Activated T-helper 1 cell treated with anti-CD3 and anti-CD28 coated beads, Interleukin-12 subunit alpha, Interleukin-12 subunit beta, Interleukin-2, Interleukin-4 antibody, amounts not matched to agents 30 ng/mL and 10 ng/mL and 1 ng/mL, durations not matched to agents 14 hours and 24 hours and 36 hours (primary cell): ENCODE results near the gene KLF18. TPM values are rescaled to one million over a fixed set of nuclear protein-coding genes. Genes with fewer than 3 reads are reported as not detected.

Experiments
- DNase-seq: peaks from one replicate; pipeline ENCODE4 v3.0.0; 2021; ENCODE audit warnings: low spot score
- H3K27ac Mint-ChIP-seq: one replicate; pipeline ENCODE4 v1.8.0; 2021; ENCODE audit warnings: mild to moderate bottlenecking, mixed read lengths
- H3K27me3 Mint-ChIP-seq: one replicate; pipeline ENCODE4 v1.8.0; 2022; ENCODE audit warnings: mild to moderate bottlenecking, moderate library complexity, mixed read lengths; ENCODE audit not compliant: insufficient read depth
- H3K36me3 Mint-ChIP-seq: one replicate; pipeline ENCODE4 v1.8.0; 2021; ENCODE audit warnings: low read depth, mixed read lengths
- H3K4me1 Mint-ChIP-seq: one replicate; pipeline ENCODE4 v1.8.0; 2021; ENCODE audit warnings: low read depth, mixed read lengths
- H3K4me3 Mint-ChIP-seq: one replicate; pipeline ENCODE4 v1.8.0; 2021; ENCODE audit warnings: mild to moderate bottlenecking, moderate library complexity, mixed read lengths
- H3K9me3 Mint-ChIP-seq: one replicate; pipeline ENCODE4 v1.8.0; 2021; ENCODE audit warnings: mixed read lengths
- intact Hi-C: fragments of 100-400 bp; cut with micrococcal nuclease; formaldehyde crosslinking; loops from one replicate; pipeline ENCODE4 v1.15.1; 2024
- total RNA-seq: library from RNA; stranded (reverse); gene quantifications from 2 replicates; pipeline ENCODE4 v1.2.3, GENCODE V29; 2022

The KLF18 gene
- total RNA-seq = not detected in 2 replicates

DNA sequence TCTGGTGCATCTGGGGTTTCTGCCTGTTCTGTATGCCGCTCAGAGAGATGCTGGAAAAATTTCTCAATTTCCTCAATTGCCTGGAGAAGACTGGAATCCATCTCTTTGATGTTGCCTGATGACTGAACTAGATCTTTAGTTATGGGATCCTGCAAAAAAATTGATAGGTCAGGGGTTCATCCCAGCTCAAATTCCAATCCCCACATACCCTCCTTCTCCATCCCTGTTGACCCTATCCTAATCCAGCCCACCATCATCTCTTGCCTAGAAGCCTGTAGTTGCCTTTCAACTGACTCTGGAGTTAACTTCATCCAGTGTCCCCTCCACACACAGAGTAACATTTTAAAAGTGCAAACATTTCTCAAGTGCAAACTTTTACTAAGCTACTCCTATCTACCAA is at the start of gene KLF18:
Gene KLF18, minus strand, starts transcription at position 101 of the 400 bp plus-strand sequence. Its CDS starts 0 bp downstream, at position 101.
- intact Hi-C loops = no loop called here
- DNase-seq = no peak
- H3K27ac Mint-ChIP-seq = no peak within 1 kb of the TSS
- H3K9me3 Mint-ChIP-seq = peaks cover 17% of the 10 kb centered on the region
- no peaks in the 10 kb centered on the region for H3K4me1 Mint-ChIP-seq
- H3K27me3 Mint-ChIP-seq = no peaks in the 10 kb centered on the region
- peaks cover 2% of the 10 kb centered on the region for H3K36me3 Mint-ChIP-seq
- H3K4me3 Mint-ChIP-seq = no peak within 1 kb of the TSS

GRCh38 chr1:44174630-44175029 is 33.2 kb upstream of the KLF18 start:
- Mint-ChIP-seq H3K4me3 (no peak overlapping the region), H3K27me3 (peaks cover 6% of the 10 kb centered on the region), H3K9me3 (peaks cover 7% of the 10 kb centered on the region), H3K4me1 (no peaks in the 10 kb centered on the region), H3K36me3 (no peaks in the 10 kb centered on the region), H3K27ac (no peak overlapping the region)
- intact Hi-C loops = no loop called here
- no peak for DNase-seq

- DNase-seq = no peak
- Mint-ChIP-seq H3K36me3 (no peaks in the 10 kb centered on the region), H3K4me1 (peaks cover 7% of the 10 kb centered on the region), H3K9me3 (peaks cover 7% of the 10 kb centered on the region), H3K27ac (no peak overlapping the region), H3K27me3 (peaks cover 6% of the 10 kb centered on the region), H3K4me3 (no peak overlapping the region)
- intact Hi-C loops = no loop called here
Measured at GRCh38 chr1:44170281-44170823, 28.9 kb upstream of the KLF18 start.

DNA sequence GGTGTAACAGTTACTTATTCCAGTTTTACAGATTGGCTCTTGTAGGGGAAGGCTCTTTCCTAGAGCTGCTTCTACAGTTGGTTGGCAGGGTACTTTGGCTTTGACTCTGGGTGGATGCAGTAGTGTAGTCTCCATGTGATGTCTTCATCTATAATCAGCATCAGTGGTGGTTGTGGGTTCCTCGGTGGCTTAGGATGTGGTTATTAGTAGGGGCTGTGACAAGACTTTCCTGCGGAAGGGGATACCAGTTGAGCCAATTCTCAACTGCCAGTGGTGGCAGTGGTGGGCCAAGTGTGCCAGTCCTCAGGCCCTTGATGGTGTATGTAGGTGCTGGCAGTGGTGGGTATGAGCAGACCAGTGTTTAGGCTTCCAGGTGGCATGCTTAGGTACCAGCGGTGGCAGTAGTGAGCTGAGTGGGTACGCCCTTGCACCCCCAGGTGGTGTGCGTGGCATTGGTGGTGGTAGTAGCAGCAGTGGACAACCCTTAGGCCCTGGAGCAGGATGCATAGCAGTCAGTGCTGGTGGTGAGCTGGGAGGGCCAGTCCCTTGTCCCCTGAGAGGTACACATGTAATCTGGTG is 27.2 kb upstream of the KLF18 start:
- Mint-ChIP-seq H3K9me3 (peaks cover under 1% of the 10 kb centered on the region), H3K36me3 (no peaks in the 10 kb centered on the region), H3K4me1 (peaks cover 7% of the 10 kb centered on the region), H3K27ac (peak overlapping the region; percentile 5), H3K27me3 (peaks cover 9% of the 10 kb centered on the region), H3K4me3 (no peak overlapping the region)
- DNase-seq = no peak
- intact Hi-C loops = no loop called here

DNA sequence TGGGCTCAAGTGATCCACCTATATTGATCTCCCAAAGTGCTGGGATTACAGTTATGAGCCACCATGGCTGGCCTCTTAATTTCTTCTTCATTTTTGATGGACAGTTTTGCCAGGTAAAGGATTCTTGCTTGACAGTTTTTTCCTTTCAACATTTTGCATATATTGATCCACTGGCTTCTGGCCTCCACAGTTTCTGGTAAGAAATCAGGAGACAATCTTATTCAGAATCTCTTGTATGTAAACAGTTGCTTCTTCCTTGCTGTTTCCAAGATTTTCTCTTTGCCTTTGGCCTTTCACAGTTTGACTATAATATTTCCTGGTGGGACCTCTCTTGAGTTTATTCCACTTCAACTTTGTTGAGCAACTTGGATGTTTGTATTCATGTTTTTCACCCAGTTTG is 20.1 kb upstream of the KLF18 start:
- Mint-ChIP-seq H3K4me3 (no peak overlapping the region), H3K36me3 (no peaks in the 10 kb centered on the region), H3K27me3 (peaks cover 12% of the 10 kb centered on the region), H3K4me1 (no peaks in the 10 kb centered on the region), H3K27ac (no peak overlapping the region), H3K9me3 (no peaks in the 10 kb centered on the region)
- intact Hi-C loops = no loop called here
- no peak for DNase-seq

GRCh38 chr1:44158871-44159270 is 17.4 kb upstream of the KLF18 start:
- DNase-seq = no peak
- H3K4me1 Mint-ChIP-seq = no peaks in the 10 kb centered on the region
- H3K9me3 Mint-ChIP-seq = no peaks in the 10 kb centered on the region
- H3K27me3 Mint-ChIP-seq = peaks cover 9% of the 10 kb centered on the region
- intact Hi-C loops = no loop called here
- H3K36me3 Mint-ChIP-seq = no peaks in the 10 kb centered on the region
- no peak overlapping the region for H3K27ac Mint-ChIP-seq
- H3K4me3 Mint-ChIP-seq = no peak overlapping the region

DNA sequence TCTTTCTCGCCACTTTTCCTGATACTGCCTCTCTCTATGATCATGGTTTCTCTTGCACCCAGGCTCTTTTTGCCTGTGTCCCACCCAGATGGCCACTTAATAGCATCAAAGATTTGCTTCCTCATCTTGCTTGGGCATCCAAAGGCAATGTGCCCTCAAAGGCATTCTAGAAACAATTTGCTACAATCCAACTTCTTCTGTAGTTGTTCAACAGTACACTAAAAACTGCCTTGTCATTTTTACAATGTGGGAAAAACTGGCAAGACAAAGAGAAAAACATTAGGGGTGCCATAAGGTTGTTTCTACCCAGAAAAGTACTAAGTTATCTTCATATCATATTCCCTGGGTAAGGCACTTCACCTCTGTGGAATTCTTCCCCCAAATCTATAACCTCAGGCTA is 16.5 kb upstream of the KLF18 start:
- no peak for DNase-seq
- Mint-ChIP-seq H3K4me1 (no peaks in the 10 kb centered on the region), H3K36me3 (no peaks in the 10 kb centered on the region), H3K4me3 (no peak overlapping the region), H3K9me3 (no peaks in the 10 kb centered on the region), H3K27ac (no peak overlapping the region), H3K27me3 (peaks cover 4% of the 10 kb centered on the region)
- intact Hi-C loops = no loop called here

DNA sequence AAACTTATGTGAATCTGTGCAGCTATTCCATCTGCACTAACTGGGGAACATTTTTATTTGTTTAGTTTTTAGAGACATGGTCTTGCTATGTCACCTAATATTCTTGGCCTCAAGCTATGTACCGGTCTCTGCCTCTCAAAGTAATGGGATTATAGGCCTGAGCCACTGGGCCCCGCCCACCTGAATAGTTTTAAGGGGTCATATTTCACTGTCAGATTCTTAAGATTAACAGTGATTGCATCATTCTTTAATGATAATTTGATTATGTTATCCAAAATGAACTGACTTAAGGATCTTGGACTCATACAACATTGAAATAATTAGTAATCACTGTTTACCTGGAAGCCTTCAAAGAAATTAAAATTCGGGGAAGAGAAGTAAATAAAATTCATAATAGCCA is 12.6 kb upstream of the KLF18 start:
- H3K4me1 Mint-ChIP-seq = no peaks in the 10 kb centered on the region
- DNase-seq = no peak
- no peak overlapping the region for H3K4me3 Mint-ChIP-seq
- H3K9me3 Mint-ChIP-seq = no peaks in the 10 kb centered on the region
- intact Hi-C loops = no loop called here
- peaks cover 5% of the 10 kb centered on the region for H3K27me3 Mint-ChIP-seq
- no peak overlapping the region for H3K27ac Mint-ChIP-seq
- H3K36me3 Mint-ChIP-seq = no peaks in the 10 kb centered on the region

DNA sequence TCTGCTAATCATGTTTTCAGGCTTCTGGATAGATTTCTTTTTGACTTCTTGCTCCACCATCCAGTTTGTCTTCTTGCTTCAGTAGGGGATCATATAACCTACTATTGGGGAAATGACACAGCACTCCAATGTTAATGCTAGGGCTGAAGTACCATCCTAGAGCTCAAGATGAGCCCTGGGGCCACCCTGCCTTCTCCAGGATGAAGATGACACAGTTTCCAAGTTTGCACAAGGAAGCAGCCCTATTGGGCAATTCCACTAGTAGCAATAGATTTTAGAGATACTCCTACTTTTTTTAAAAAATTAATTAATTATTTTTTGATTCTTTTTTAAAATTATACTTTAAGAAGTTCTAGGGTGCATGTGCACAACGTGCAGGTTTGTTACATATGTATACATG is 11.3 kb upstream of the KLF18 start:
- H3K27ac Mint-ChIP-seq = no peak overlapping the region
- intact Hi-C loops = no loop called here
- H3K4me3 Mint-ChIP-seq = no peak overlapping the region
- no peaks in the 10 kb centered on the region for H3K4me1 Mint-ChIP-seq
- no peaks in the 10 kb centered on the region for H3K9me3 Mint-ChIP-seq
- no peaks in the 10 kb centered on the region for H3K36me3 Mint-ChIP-seq
- DNase-seq = no peak
- peaks cover 5% of the 10 kb centered on the region for H3K27me3 Mint-ChIP-seq

DNA sequence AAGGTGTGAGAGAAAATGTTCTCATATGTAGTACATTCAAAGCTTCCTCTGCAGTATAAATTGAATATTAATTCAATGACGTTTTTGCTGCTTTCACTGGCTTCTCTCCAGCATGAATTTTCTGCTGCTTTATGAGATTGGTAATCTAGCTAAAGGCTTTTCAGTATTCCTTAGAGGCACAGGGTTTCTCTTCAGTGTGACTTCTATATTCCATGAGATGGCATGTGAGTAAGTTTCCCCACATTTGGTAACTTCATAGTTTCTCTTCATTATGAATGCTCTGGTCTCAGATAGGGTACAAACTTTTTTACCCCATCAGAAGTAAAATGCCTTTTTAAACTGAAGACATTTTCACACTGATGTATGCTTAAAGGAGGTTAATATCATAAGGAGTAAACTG is 10.4 kb upstream of the KLF18 start:
- Mint-ChIP-seq H3K4me3 (no peak overlapping the region), H3K9me3 (no peaks in the 10 kb centered on the region), H3K27me3 (peaks cover 5% of the 10 kb centered on the region), H3K36me3 (no peaks in the 10 kb centered on the region), H3K27ac (no peak overlapping the region), H3K4me1 (no peaks in the 10 kb centered on the region)
- no peak for DNase-seq
- intact Hi-C loops = no loop called here

- H3K36me3 Mint-ChIP-seq = no peaks in the 10 kb centered on the region
- H3K27ac Mint-ChIP-seq = no peak overlapping the region
- no peak for DNase-seq
Measured at GRCh38 chr1:44151332-44151731, 9.9 kb upstream of the KLF18 start.

GRCh38 chr1:44147582-44147981 is 6.2 kb upstream of the KLF18 start:
- no peak for DNase-seq
- no peak overlapping the region for H3K27ac Mint-ChIP-seq
- H3K27me3 Mint-ChIP-seq = peaks cover 2% of the 10 kb centered on the region
- H3K9me3 Mint-ChIP-seq = peaks cover 17% of the 10 kb centered on the region
- no peak overlapping the region for H3K4me3 Mint-ChIP-seq
- no peaks in the 10 kb centered on the region for H3K4me1 Mint-ChIP-seq
- H3K36me3 Mint-ChIP-seq = peaks cover 2% of the 10 kb centered on the region
- intact Hi-C loops = no loop called here

More at GRCh38 chr1:44151332-44151731, 9.9 kb upstream of the KLF18 start:
- intact Hi-C loops = no loop called here
- Mint-ChIP-seq H3K4me1 (no peaks in the 10 kb centered on the region), H3K4me3 (no peak overlapping the region), H3K9me3 (no peaks in the 10 kb centered on the region), H3K27me3 (peaks cover 5% of the 10 kb centered on the region)

DNA sequence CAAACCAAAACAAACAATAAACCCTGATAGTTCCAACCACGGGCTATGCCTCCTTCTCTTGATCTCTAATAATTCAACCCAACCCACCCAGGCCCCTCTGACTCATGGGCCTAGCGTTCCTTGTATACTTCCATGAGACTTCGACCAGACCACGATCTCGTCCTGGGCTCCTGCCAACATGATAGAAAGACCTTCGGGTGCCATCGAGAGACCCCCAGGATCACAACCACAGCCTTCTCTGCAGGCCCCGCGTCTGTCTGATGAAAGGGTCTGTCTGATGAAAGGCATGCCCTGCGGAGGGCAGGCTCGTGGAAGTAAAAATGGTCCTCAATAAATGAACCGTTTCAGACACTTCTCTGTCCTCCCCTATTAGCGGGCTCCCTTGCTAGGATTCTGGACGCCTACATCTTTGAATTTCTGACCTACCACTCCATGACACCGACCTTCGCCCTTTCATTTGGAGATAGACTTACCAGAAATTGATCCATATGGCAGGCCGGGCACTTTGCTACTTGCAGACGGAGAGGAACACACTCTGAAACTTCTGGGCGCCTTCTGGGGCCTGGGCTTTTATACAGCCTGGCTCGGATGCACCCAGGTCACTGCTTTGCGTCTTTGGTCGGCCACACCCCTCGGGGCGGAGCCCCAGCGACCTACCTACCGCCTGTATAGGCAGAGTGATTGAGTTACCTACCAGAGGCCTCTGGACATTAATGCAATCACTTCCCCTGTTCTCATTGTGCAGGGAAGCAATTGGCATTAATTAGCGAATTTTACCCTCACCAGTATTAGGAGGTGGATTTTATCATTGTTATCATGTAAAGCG is 5.3 kb upstream of the KLF18 start:
- H3K4me1 Mint-ChIP-seq = no peaks in the 10 kb centered on the region
- H3K9me3 Mint-ChIP-seq = peaks cover 17% of the 10 kb centered on the region
- DNase-seq = no peak
- no peak overlapping the region for H3K27ac Mint-ChIP-seq
- H3K4me3 Mint-ChIP-seq = no peak overlapping the region
- H3K27me3 Mint-ChIP-seq = no peaks in the 10 kb centered on the region
- H3K36me3 Mint-ChIP-seq = peaks cover 2% of the 10 kb centered on the region
- intact Hi-C loops = no loop called here
